ENCODE measurements around the gene SOX21. TPM values are rescaled to one million over a fixed set of nuclear protein-coding genes. Genes with fewer than 3 reads are reported as not detected.

Gene SOX21
- total and polyA plus RNA-seq, 2 of the 8 experiments (the other 6 are each of a cell fraction or from before 2014, with no cell fraction given), result 3.9 TPM

DNA sequence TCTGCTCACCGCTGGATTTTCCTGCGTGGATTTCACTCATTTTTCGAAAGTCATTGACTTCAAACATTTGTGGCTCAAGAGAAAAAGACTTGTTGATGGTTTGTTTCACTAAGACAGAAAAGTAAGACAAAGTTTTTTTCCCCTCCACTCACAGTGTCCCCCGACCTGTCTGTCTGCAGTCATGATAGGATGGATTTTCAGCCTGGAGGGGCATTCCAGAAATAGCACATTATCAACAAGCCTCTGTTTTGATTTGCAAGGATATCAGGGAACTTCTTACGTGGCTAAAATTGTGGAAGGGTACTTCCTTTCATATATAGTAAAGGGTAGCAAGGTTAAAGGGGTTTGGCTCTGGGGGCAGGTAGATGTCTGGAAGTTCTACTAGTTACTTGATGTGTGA is 11.8 kb downstream of the SOX21 start (continued):
- TF ChIP-seq, protein P1, sequence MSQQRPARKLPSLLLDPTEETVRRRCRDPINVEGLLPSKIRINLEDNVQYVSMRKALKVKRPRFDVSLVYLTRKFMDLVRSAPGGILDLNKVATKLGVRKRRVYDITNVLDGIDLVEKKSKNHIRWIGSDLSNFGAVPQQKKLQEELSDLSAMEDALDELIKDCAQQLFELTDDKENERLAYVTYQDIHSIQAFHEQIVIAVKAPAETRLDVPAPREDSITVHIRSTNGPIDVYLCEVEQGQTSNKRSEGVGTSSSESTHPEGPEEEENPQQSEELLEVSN (IDR thresholded peaks at IDR 0.05), result no peak
